SK-N-SH (cell line): ENCODE measurements around the gene TTC21B. TPM values are rescaled to one million over a fixed set of nuclear protein-coding genes. Genes with fewer than 3 reads are reported as not detected.
A peak's percentile ranks its signal among the peaks of the same experiment; 100 is the strongest.

Experiments used
- CTCF ChIA-PET: fragments of 300-600, 350-600 bp; formaldehyde crosslinking; extraction: SDS; loops from one replicate; lab custom pipeline; 2021; lab: Yijun Ruan, JAX
- POLR2A ChIA-PET: fragments of 350-600 bp; sonication (Branson Sonifier 250); formaldehyde crosslinking; extraction: SDS; loops from one replicate; lab custom pipeline; 2020; ENCODE audit warnings: antibody characterized with exemption, inconsistent platforms; lab: Yijun Ruan, JAX
- DNase-seq: peaks from one replicate; pipeline ENCODE4 v3.0.0; 2012
- H2AFZ ChIP-seq: fragments of 200-600 bp; sonication (generic); 2 replicates; pipeline ENCODE4 v1.8.1; 2016; ENCODE audit warnings: antibody characterized with exemption, mild to moderate bottlenecking, low read depth
- H3F3A ChIP-seq: fragments of 200-600 bp; sonication (generic); replicated peaks from 2 replicates; pipeline ENCODE3; 2016; ENCODE audit warnings: antibody characterized with exemption, mild to moderate bottlenecking; ENCODE audit not compliant: insufficient read depth
- H3K27ac ChIP-seq, 2 experiments: fragments of 200-500 bp in 1 of 2; fragments of 200-600 bp in 1 of 2; sonication (Bioruptor generic) in 1 of 2; sonication (generic), shearing (Covaris generic) in 1 of 2; 2 replicates each; pipeline versions ENCODE4 v1.5.1 to v1.6.1; 2014 to 2016; ENCODE audit warnings: low read depth in 2 of 2, inconsistent platforms in 1 of 2, low read length in 1 of 2, mild to moderate bottlenecking in 1 of 2, mixed read lengths in 1 of 2
- H3K27me3 ChIP-seq: fragments of 200-600 bp; sonication (generic), shearing (Covaris generic); 2 replicates; pipeline ENCODE4 v1.6.1; 2016; ENCODE audit warnings: mixed run types; ENCODE audit not compliant: insufficient read depth
- H3K36me3 ChIP-seq, 2 experiments: fragments of 200-500 bp in 1 of 2; fragments of 200-600 bp in 1 of 2; sonication (Bioruptor generic) in 1 of 2; sonication (generic) in 1 of 2; replicated peaks in 1 of 2; 2 replicates each; pipeline versions ENCODE3 to v1.5.1; 2014 to 2016; ENCODE audit warnings: low read length in 1 of 2, mild to moderate bottlenecking in 1 of 2; ENCODE audit not compliant: insufficient read depth in 2 of 2, control insufficient read depth in 1 of 2
- H3K4me1 ChIP-seq, 2 experiments: fragments of 200-500 bp in 1 of 2; fragments of 200-600 bp in 1 of 2; sonication (Bioruptor generic) in 1 of 2; sonication (generic), shearing (Covaris generic) in 1 of 2; 2 replicates each; pipeline versions ENCODE4 v1.5.1 to v1.6.1; 2014 to 2016; ENCODE audit warnings: low read depth in 1 of 2, low read length in 1 of 2, mixed run types in 1 of 2; ENCODE audit not compliant: insufficient read depth in 2 of 2, control insufficient read depth in 1 of 2
- H3K4me2 ChIP-seq: fragments of 200-600 bp; sonication (generic), shearing (Covaris generic); 2 replicates; pipeline ENCODE4 v1.6.1; 2017; ENCODE audit warnings: mixed run types
- H3K4me3 ChIP-seq, 2 experiments: fragments of 200-500 bp in 1 of 2; fragments of 200-600 bp in 1 of 2; sonication (Bioruptor generic) in 1 of 2; sonication (generic), shearing (Covaris generic) in 1 of 2; 2 replicates each; pipeline versions ENCODE4 v1.5.1 to v1.8.1; 2014 to 2016; ENCODE audit warnings: low read depth in 2 of 2, inconsistent platforms in 1 of 2, low read length in 1 of 2, mild to moderate bottlenecking in 1 of 2, mixed read lengths in 1 of 2, moderate library complexity in 1 of 2
- H3K79me2 ChIP-seq: fragments of 200-600 bp; sonication (generic); 2 replicates; pipeline ENCODE4 v1.8.1; 2017; ENCODE audit warnings: mild to moderate bottlenecking; ENCODE audit not compliant: insufficient read depth
- H3K9ac ChIP-seq: fragments of 200-600 bp; sonication (generic); 2 replicates; pipeline ENCODE4 v1.6.1; 2017; ENCODE audit warnings: mixed run types
- H3K9me2 ChIP-seq: fragments of 200-600 bp; sonication (generic); 2 replicates; pipeline ENCODE4 v1.6.1; 2017; ENCODE audit warnings: mixed run types
- H3K9me3 ChIP-seq: fragments of 200-600 bp; sonication (generic); 2 replicates; pipeline ENCODE4 v1.6.1; 2017; ENCODE audit warnings: mixed run types, mild to moderate bottlenecking, moderate library complexity
- H4K20me1 ChIP-seq: fragments of 200-600 bp; sonication (generic); 2 replicates; pipeline ENCODE4 v1.6.1; 2017; ENCODE audit warnings: mild to moderate bottlenecking, mixed run types; ENCODE audit not compliant: insufficient read depth
- CHD2 ChIP-seq: fragments of 150-350 bp; IDR thresholded peaks from 2 replicates; pipeline ENCODE4 v1.6.1; 2018; ENCODE audit warnings: low read length; ENCODE audit not compliant: partially characterized antibody
- ELF1 ChIP-seq: IDR thresholded peaks from 2 replicates; pipeline ENCODE4 v1.4.0; 2012
- EZH2phosphoT487 ChIP-seq: fragments of 200-600 bp; sonication (generic); IDR thresholded peaks from 2 replicates; pipeline ENCODE4 v1.6.1; 2017; ENCODE audit warnings: low read depth, mixed run types, mild to moderate bottlenecking, antibody characterized with exemption, moderate library complexity, borderline replicate concordance
- FOSL2 ChIP-seq: IDR thresholded peaks from 2 replicates; pipeline ENCODE4 v1.4.0; 2012; ENCODE audit warnings: low read depth, mild to moderate bottlenecking, moderate library complexity, borderline replicate concordance
- GABPA ChIP-seq: IDR thresholded peaks from 2 replicates; pipeline ENCODE4 v1.4.0; 2012; ENCODE audit warnings: low read depth, mild to moderate bottlenecking
- GATA2 ChIP-seq: sonication (generic); formaldehyde crosslinking; IDR thresholded peaks from 2 replicates; pipeline ENCODE4 v1.5.0; 2020; ENCODE audit warnings: mild to moderate bottlenecking, missing genetic modification reagents
- IRF3 ChIP-seq: fragments of 150-350 bp; IDR thresholded peaks from 2 replicates; pipeline ENCODE4 v1.6.1; 2016; ENCODE audit warnings: mild to moderate bottlenecking, low read depth, low read length
- JUND ChIP-seq: IDR thresholded peaks from 2 replicates; pipeline ENCODE4 v1.4.0; 2012
- MAX ChIP-seq: IDR thresholded peaks from 2 replicates; pipeline ENCODE4 v1.4.0; 2012; ENCODE audit warnings: low read depth
- MEF2A ChIP-seq: IDR thresholded peaks from 2 replicates; pipeline ENCODE4 v1.4.0; 2012; ENCODE audit warnings: low read depth, borderline replicate concordance
- NFIC ChIP-seq: IDR thresholded peaks from 2 replicates; pipeline ENCODE4 v1.4.0; 2012; ENCODE audit warnings: borderline replicate concordance
- NRF1 ChIP-seq: IDR thresholded peaks from 2 replicates; pipeline ENCODE4 v1.6.1; 2012; ENCODE audit warnings: low read depth, mild to moderate bottlenecking, low read length
- PBX3 ChIP-seq: IDR thresholded peaks from 2 replicates; pipeline ENCODE4; 2012
- POLR2AphosphoS5 ChIP-seq: IDR thresholded peaks from 2 replicates; pipeline ENCODE4 v1.6.1; 2012; ENCODE audit warnings: low read depth, low read length
- RAD21 ChIP-seq: IDR thresholded peaks from 2 replicates; pipeline ENCODE4 v1.6.1; 2012; ENCODE audit warnings: mild to moderate bottlenecking, low read length
- RCOR1 ChIP-seq: fragments of 150-350 bp; IDR thresholded peaks from 2 replicates; pipeline ENCODE4 v1.6.1; 2017; ENCODE audit warnings: antibody characterized with exemption, low read length
- RFX5 ChIP-seq: IDR thresholded peaks from 2 replicates; pipeline ENCODE4 v1.6.1; 2012; ENCODE audit warnings: mild to moderate bottlenecking, improper control_type of control experiment, low read length
- SIN3A ChIP-seq: IDR thresholded peaks from 2 replicates; pipeline ENCODE4 v1.6.1; 2012; ENCODE audit warnings: low read depth, mild to moderate bottlenecking, low read length, moderate library complexity, borderline replicate concordance
- SMC3 ChIP-seq: IDR thresholded peaks from 2 replicates; pipeline ENCODE4 v1.6.1; 2012; ENCODE audit warnings: low read depth, low read length, improper control_type of control experiment
- USF2 ChIP-seq: fragments of 150-350 bp; IDR thresholded peaks from 2 replicates; pipeline ENCODE4 v1.6.1; 2017; ENCODE audit warnings: antibody characterized with exemption, low read length, low read depth, borderline replicate concordance
- YY1 ChIP-seq: IDR thresholded peaks from 2 replicates; pipeline ENCODE4 v1.4.0; 2012; ENCODE audit warnings: low read depth, mild to moderate bottlenecking
- WGBS: methylation state at CpG from one replicate; pipeline ENCODE4 v1.1.6; 2017; ENCODE audit warnings: low lambda C conversion rate; 5-methylcytosine and 5-hydroxymethylcytosine counted together
- polyA plus RNA-seq, 3 experiments: library from polyadenylated mRNA; depleted of rRNA; stranded (reverse); fragments of >200 nt; gene quantifications; 2 replicates each; pipeline ENCODE4 v1.2.3, GENCODE V29; 2012

The TTC21B gene
- polyA plus RNA-seq, 1 of the 3 experiments (the other 2 are of a cell fraction), result 10.1 TPM

- Histone ChIP-seq H2AFZ (no peak overlapping the region), H4K20me1 (no peaks in the 10 kb centered on the region), H3K4me3 (no peak overlapping the region), H3K9me3 (no peaks in the 10 kb centered on the region), H3K27me3 (no peaks in the 10 kb centered on the region), H3K27ac (peak overlapping the region in 1 of 2 experiments; percentile 58; a peak in 2 of 4 replicates), H3K9me2 (no peaks in the 10 kb centered on the region; the same call in 1 of the 2 replicates), H3K9ac (no peak overlapping the region), H3K4me1 (peaks cover 0 to 8% of the 10 kb centered on the region in 2 experiments; a peak in 2 of 4 replicates), H3K4me2 (no peak overlapping the region), H3F3A (peaks cover 3% of the 10 kb centered on the region), H3K79me2 (no peaks in the 10 kb centered on the region), H3K36me3 (peaks cover 59 to 87% of the 10 kb centered on the region in 2 experiments)
- POLR2A ChIA-PET, result no interaction called here
- no peak for DNase-seq
- peak; percentile 11; the same call in 1 of the 2 replicates for TF ChIP-seq PBX3
- no peak for TF ChIP-seq FOSL2
- TF ChIP-seq GABPA, result no peak
- 100% methylated on average over 1 of the region's 1 CpG for WGBS
- CTCF ChIA-PET, result no interaction called here
Measured at GRCh38 chr2:165927353-165927752, 26.2 kb downstream of the TTC21B start.

GRCh38 chr2:165924946-165925345 is 28.6 kb downstream of the TTC21B start:
- Histone ChIP-seq H2AFZ (no peak overlapping the region), H3K27ac (no peak overlapping the region), H3K79me2 (no peaks in the 10 kb centered on the region), H3K9me3 (no peaks in the 10 kb centered on the region), H3K27me3 (no peaks in the 10 kb centered on the region), H3K4me1 (peaks cover 0 to 8% of the 10 kb centered on the region in 2 experiments; a peak in 2 of 4 replicates), H3K9ac (no peak overlapping the region), H4K20me1 (no peaks in the 10 kb centered on the region), H3K4me2 (no peak overlapping the region), H3F3A (peaks cover 3% of the 10 kb centered on the region), H3K36me3 (peaks cover 46 to 68% of the 10 kb centered on the region in 2 experiments), H3K4me3 (no peak overlapping the region), H3K9me2 (no peaks in the 10 kb centered on the region; the same call in 1 of the 2 replicates)
- CTCF ChIA-PET, result no interaction called here
- no peak for TF ChIP-seq RAD21
- 95% methylated on average over 2 of the region's 2 CpGs for WGBS
- DNase-seq, result no peak
- POLR2A ChIA-PET, result no interaction called here

- no peak overlapping the region for H2AFZ ChIP-seq
- H3K4me1 ChIP-seq, result no peaks in the 10 kb centered on the region
- no peaks in the 10 kb centered on the region for H3F3A ChIP-seq
- H3K36me3 ChIP-seq, result peaks cover 40 to 61% of the 10 kb centered on the region in 2 experiments
- CTCF ChIA-PET, result no interaction called here
- H3K27me3 ChIP-seq, result no peaks in the 10 kb centered on the region
- H3K27ac ChIP-seq, result no peak overlapping the region
- DNase-seq, result no peak
- H3K9me3 ChIP-seq, result no peaks in the 10 kb centered on the region
- 80% methylated on average over 1 of the region's 1 CpG for WGBS
- TF ChIP-seq RFX5, result no peak
- no peak for TF ChIP-seq SIN3A
- TF ChIP-seq YY1, result no peak
- TF ChIP-seq MAX, result no peak
- no peak for TF ChIP-seq SMC3
- no peak for TF ChIP-seq ELF1
- no peak for TF ChIP-seq NRF1
- no peak for TF ChIP-seq POLR2AphosphoS5
- no peak for TF ChIP-seq CHD2
- TF ChIP-seq GATA2 (CRISPR knock-in tag), result no peak
- no peak for TF ChIP-seq GABPA
- TF ChIP-seq MEF2A, result no peak
- no peak for TF ChIP-seq JUND
- TF ChIP-seq EZH2phosphoT487, result no peak
- no peak for TF ChIP-seq NFIC
- TF ChIP-seq USF2, result no peak
- TF ChIP-seq RCOR1, result no peak
- no peak for TF ChIP-seq IRF3
- H3K4me3 ChIP-seq, result no peak overlapping the region
- POLR2A ChIA-PET, result no interaction called here
- no peaks in the 10 kb centered on the region for H4K20me1 ChIP-seq
- no peaks in the 10 kb centered on the region; the same call in 1 of the 2 replicates for H3K9me2 ChIP-seq
- no peak overlapping the region for H3K4me2 ChIP-seq
- H3K9ac ChIP-seq, result no peak overlapping the region
- no peaks in the 10 kb centered on the region for H3K79me2 ChIP-seq
Measured at GRCh38 chr2:165920748-165921147, 32.8 kb downstream of the TTC21B start.
